Trophoblast cell (in vitro differentiated cells and primary cell): Measurements from ENCODE around the gene GPX5.

Experiments
- DNase-seq, 2 donors: peaks; one replicate each; pipeline ENCODE4 v3.0.0-alpha.2; 2016
- H2AFZ ChIP-seq: 2 replicates; pipeline ENCODE4 v1.6.1; 2013; ENCODE audit warnings: low read length, moderate library complexity, mild to moderate bottlenecking; ENCODE audit not compliant: insufficient read depth, poor library complexity
- H2AK5ac ChIP-seq: 2 replicates; pipeline ENCODE4 v1.6.1; 2013; ENCODE audit warnings: mild to moderate bottlenecking, low read length
- H2BK120ac ChIP-seq: 2 replicates; pipeline ENCODE4 v1.6.1; 2013; ENCODE audit warnings: low read length, mild to moderate bottlenecking, moderate library complexity; ENCODE audit not compliant: insufficient read depth, poor library complexity
- H2BK12ac ChIP-seq: 2 replicates; pipeline ENCODE4 v1.6.1; 2013; ENCODE audit warnings: mild to moderate bottlenecking, low read length, moderate library complexity
- H2BK5ac ChIP-seq: 2 replicates; pipeline ENCODE4 v1.6.1; 2013; ENCODE audit warnings: low read length, low read depth, moderate library complexity, mild to moderate bottlenecking; ENCODE audit not compliant: poor library complexity
- H3K14ac ChIP-seq: 2 replicates; pipeline ENCODE4 v1.6.1; 2013; ENCODE audit warnings: mild to moderate bottlenecking, low read length
- H3K18ac ChIP-seq: 2 replicates; pipeline ENCODE4 v1.6.1; 2013; ENCODE audit warnings: mild to moderate bottlenecking, low read length
- H3K23ac ChIP-seq: 2 replicates; pipeline ENCODE4 v1.6.1; 2013; ENCODE audit warnings: low read length
- H3K27ac ChIP-seq: 2 replicates; pipeline ENCODE4 v1.5.1; 2013; ENCODE audit warnings: low read depth, mild to moderate bottlenecking, inconsistent platforms, low read length, moderate library complexity
- H3K27me3 ChIP-seq: 2 replicates; pipeline ENCODE4 v1.6.1; 2013; ENCODE audit warnings: inconsistent platforms, mild to moderate bottlenecking, low read length, moderate library complexity; ENCODE audit not compliant: insufficient read depth
- H3K36me3 ChIP-seq, 2 experiments: 1 replicate in 1 of 2; 2 replicates in 1 of 2; pipeline ENCODE4 v1.6.1; 2013; ENCODE audit warnings: low read length in 2 of 2, mild to moderate bottlenecking in 2 of 2, moderate library complexity in 1 of 2; ENCODE audit not compliant: insufficient read depth in 2 of 2, control insufficient read depth in 1 of 2
- H3K4ac ChIP-seq: 2 replicates; pipeline ENCODE4 v1.6.1; 2013; ENCODE audit warnings: low read depth, mild to moderate bottlenecking, low read length, moderate library complexity
- H3K4me1 ChIP-seq, 2 experiments: 1 replicate in 1 of 2; 2 replicates in 1 of 2; pipeline ENCODE4 v1.6.1; 2013; ENCODE audit warnings: low read length in 2 of 2, mild to moderate bottlenecking in 2 of 2, moderate library complexity in 1 of 2; ENCODE audit not compliant: insufficient read depth in 2 of 2, control insufficient read depth in 1 of 2
- H3K4me2 ChIP-seq: 2 replicates; pipeline ENCODE4 v1.6.1; 2013; ENCODE audit warnings: inconsistent platforms, mild to moderate bottlenecking, low read length, moderate library complexity
- H3K4me3 ChIP-seq: 2 replicates; pipeline ENCODE4 v1.5.1; 2013; ENCODE audit warnings: mild to moderate bottlenecking, low read depth, low read length, inconsistent platforms
- H3K79me1 ChIP-seq: one replicate; pipeline ENCODE4 v1.6.1; 2013; ENCODE audit warnings: low read length
- H3K79me2 ChIP-seq: 2 replicates; pipeline ENCODE4 v1.6.1; 2013; ENCODE audit warnings: low read length, mild to moderate bottlenecking; ENCODE audit not compliant: control insufficient read depth, insufficient read depth, poor library complexity
- H3K9ac ChIP-seq: 2 replicates; pipeline ENCODE4 v1.6.1; 2013; ENCODE audit warnings: mild to moderate bottlenecking, low read length
- H3K9me3 ChIP-seq: 2 replicates; pipeline ENCODE4 v1.6.1; 2013; ENCODE audit warnings: low read depth, mild to moderate bottlenecking, control low read depth, inconsistent platforms, low read length; ENCODE audit not compliant: insufficient read depth
- H4K12ac ChIP-seq: 2 replicates; pipeline ENCODE4 v1.6.1; 2013; ENCODE audit warnings: low read depth, mild to moderate bottlenecking, low read length, moderate library complexity
- H4K8ac ChIP-seq: 2 replicates; pipeline ENCODE4 v1.6.1; 2013; ENCODE audit warnings: low read depth, mild to moderate bottlenecking, low read length, moderate library complexity
- H4K91ac ChIP-seq: one replicate; pipeline ENCODE4 v1.6.1; 2013; ENCODE audit warnings: low read depth, mild to moderate bottlenecking, low read length, moderate library complexity
- WGBS: extraction: QIAGEN DNeasy Blood & Tissue Kit; methylation state at CpG from one replicate; pipeline ENCODE4 v1.1.7; 2013; ENCODE audit warnings: missing lambda C conversion rate; ENCODE audit not compliant: insufficient read length, insufficient coverage; ENCODE audit errors: extremely low coverage; 5-methylcytosine and 5-hydroxymethylcytosine counted together

GPX5 gene

GRCh38 chr6:28553384-28553985 lies 27.8 kb downstream of the GPX5 start:
- H4K8ac ChIP-seq: no peak overlapping the region
- 100% methylated on average over 1 of the region's 8 CpGs for WGBS
- no peak overlapping the region for H2AK5ac ChIP-seq
- no peak overlapping the region for H3K27ac ChIP-seq
- H4K91ac ChIP-seq: no peak overlapping the region
- no peak overlapping the region for H3K18ac ChIP-seq
- no peaks in the 10 kb centered on the region for H3K79me1 ChIP-seq
- no peak overlapping the region for H2BK120ac ChIP-seq
- H3K4me2 ChIP-seq: peak overlapping the region; percentile 7
- H3K27me3 ChIP-seq: no peaks in the 10 kb centered on the region
- no peak overlapping the region for H4K12ac ChIP-seq
- no peak overlapping the region for H2AFZ ChIP-seq
- H3K4me3 ChIP-seq: no peak overlapping the region
- H3K9ac ChIP-seq: no peak overlapping the region
- H3K14ac ChIP-seq: no peak overlapping the region
- H3K79me2 ChIP-seq: no peaks in the 10 kb centered on the region
- H3K9me3 ChIP-seq: no peaks in the 10 kb centered on the region
- no peaks in the 10 kb centered on the region for H3K36me3 ChIP-seq
- no peaks in the 10 kb centered on the region for H3K4me1 ChIP-seq
- DNase-seq: no peak
- no peak overlapping the region for H3K23ac ChIP-seq
- no peak overlapping the region for H2BK12ac ChIP-seq
- H2BK5ac ChIP-seq: no peak overlapping the region
- H3K4ac ChIP-seq: no peak overlapping the region

GRCh38 chr6:28553986-28554881 lies 28.6 kb downstream of the GPX5 start:
- no peak overlapping the region for H3K14ac ChIP-seq
- no peak overlapping the region for H2BK5ac ChIP-seq

DNA sequence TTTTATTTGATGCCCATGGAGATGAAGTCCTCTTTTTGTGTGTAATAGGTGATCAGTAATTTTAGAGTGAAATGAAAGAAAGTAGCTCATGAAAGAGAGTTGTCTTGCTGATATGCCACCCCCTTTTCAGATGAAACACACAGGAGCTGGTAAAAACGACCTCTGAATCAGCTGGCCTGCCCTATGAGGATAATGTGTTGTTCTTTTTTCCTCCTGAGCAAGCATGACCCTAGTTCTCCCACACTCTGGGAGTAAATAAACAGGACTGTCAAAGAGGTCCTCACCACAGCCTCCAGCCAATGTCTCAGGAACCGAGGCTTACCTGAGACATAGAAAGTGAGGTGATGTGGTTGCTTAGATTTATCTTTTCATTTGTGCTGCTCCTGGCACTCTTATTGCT lies 29.5 kb downstream of the GPX5 start:
- no peak overlapping the region for H2BK120ac ChIP-seq
- no peak for DNase-seq
- H3K4me3 ChIP-seq: no peak overlapping the region
- no peak overlapping the region for H2BK12ac ChIP-seq
- no peaks in the 10 kb centered on the region for H3K79me2 ChIP-seq
- H4K91ac ChIP-seq: no peak overlapping the region
- no peak overlapping the region for H3K9ac ChIP-seq
- no peak overlapping the region for H3K27ac ChIP-seq
- H2AK5ac ChIP-seq: no peak overlapping the region
- H4K8ac ChIP-seq: no peak overlapping the region
- no peak overlapping the region for H3K4ac ChIP-seq
- no peak overlapping the region for H2AFZ ChIP-seq
- no CpG with 5 or more reads among the region's 2 CpGs for WGBS
- H3K79me1 ChIP-seq: no peaks in the 10 kb centered on the region
- H3K36me3 ChIP-seq: no peaks in the 10 kb centered on the region
- H3K23ac ChIP-seq: no peak overlapping the region
- no peak overlapping the region for H4K12ac ChIP-seq
- H3K14ac ChIP-seq: no peak overlapping the region
- no peak overlapping the region for H3K4me2 ChIP-seq
- no peaks in the 10 kb centered on the region for H3K27me3 ChIP-seq
- no peaks in the 10 kb centered on the region for H3K4me1 ChIP-seq
- H3K9me3 ChIP-seq: no peaks in the 10 kb centered on the region
- H2BK5ac ChIP-seq: no peak overlapping the region
- no peak overlapping the region for H3K18ac ChIP-seq

More at GRCh38 chr6:28553986-28554881, 28.6 kb downstream of the GPX5 start:
- Histone ChIP-seq H3K36me3 (no peaks in the 10 kb centered on the region), H3K4ac (no peak overlapping the region), H3K79me2 (no peaks in the 10 kb centered on the region), H3K4me3 (no peak overlapping the region), H4K91ac (no peak overlapping the region), H4K8ac (no peak overlapping the region), H4K12ac (no peak overlapping the region), H2AFZ (no peak overlapping the region), H3K18ac (no peak overlapping the region), H3K79me1 (no peaks in the 10 kb centered on the region), H2BK120ac (no peak overlapping the region), H3K9me3 (no peaks in the 10 kb centered on the region), H3K9ac (no peak overlapping the region), H3K4me2 (peak overlapping the region; percentile 7), H3K27me3 (no peaks in the 10 kb centered on the region), H2BK12ac (no peak overlapping the region), H3K23ac (no peak overlapping the region), H3K27ac (no peak overlapping the region), H3K4me1 (no peaks in the 10 kb centered on the region), H2AK5ac (no peak overlapping the region)
- 100% methylated on average over 1 of the region's 25 CpGs for WGBS
- DNase-seq: peak in 1 of 2 donors; percentile 39

- no peak overlapping the region for H3K14ac ChIP-seq
- no peak overlapping the region for H2BK5ac ChIP-seq
- no peak overlapping the region for H2AFZ ChIP-seq
- no peaks in the 10 kb centered on the region for H3K36me3 ChIP-seq
- no peaks in the 10 kb centered on the region for H3K79me1 ChIP-seq
- H4K12ac ChIP-seq: no peak overlapping the region
- no peak overlapping the region for H4K91ac ChIP-seq
- no peak overlapping the region for H3K4ac ChIP-seq
- no peaks in the 10 kb centered on the region for H3K4me1 ChIP-seq
- no peaks in the 10 kb centered on the region for H3K9me3 ChIP-seq
- H3K79me2 ChIP-seq: no peaks in the 10 kb centered on the region
- H3K27ac ChIP-seq: no peak overlapping the region
- H3K18ac ChIP-seq: no peak overlapping the region
- no peaks in the 10 kb centered on the region for H3K27me3 ChIP-seq
- no CpG with 5 or more reads among the region's 3 CpGs for WGBS
- no peak overlapping the region for H3K4me3 ChIP-seq
- H3K9ac ChIP-seq: no peak overlapping the region
- DNase-seq: peak; percentile 29 to 83
- H2BK12ac ChIP-seq: no peak overlapping the region
- H3K4me2 ChIP-seq: no peak overlapping the region
- H2AK5ac ChIP-seq: no peak overlapping the region
- no peak overlapping the region for H2BK120ac ChIP-seq
- H3K23ac ChIP-seq: no peak overlapping the region
- no peak overlapping the region for H4K8ac ChIP-seq
Observed at GRCh38 chr6:28558629-28559028, 32.9 kb downstream of the GPX5 start.
